ENCODE data around the gene ROGDI.

Gene ROGDI

GRCh38 chr16:4797805-4798252, 4.6 kb downstream of the ROGDI start:
- no peak overlapping the region for H2BK120ac ChIP-seq (ENCODE audit: low read depth, low read length)
- H3K79me1 ChIP-seq (ENCODE audit: low read length), result no peaks in the 10 kb centered on the region
- H3K27me3 ChIP-seq (ENCODE audit: insufficient read depth, low read length, poor library complexity), result no peaks in the 10 kb centered on the region
- H3K4ac ChIP-seq (ENCODE audit: low read depth, low read length), result no peak overlapping the region
- no peaks in the 10 kb centered on the region for H3K4me1 ChIP-seq (ENCODE audit: control insufficient read depth, low read depth, low read length)
- no peak overlapping the region for H3K9ac ChIP-seq (ENCODE audit: low read length)
- H3K23ac ChIP-seq (ENCODE audit: low read length), result no peak overlapping the region
- no peak overlapping the region for H3K18ac ChIP-seq (ENCODE audit: low read length)
- no CpG with 5 or more reads among the region's 22 CpGs for WGBS (ENCODE audit: extremely low coverage, insufficient coverage, low lambda C conversion rate)
- H3K56ac ChIP-seq (ENCODE audit: low read length), result no peak overlapping the region
- no peak for DNase-seq
- H3K27ac ChIP-seq (ENCODE audit: low read depth, low read length), result no peak overlapping the region
- H2BK5ac ChIP-seq (ENCODE audit: low read length), result no peak overlapping the region
- no peak overlapping the region for H2BK15ac ChIP-seq (replicated peaks; ENCODE audit: low read depth)
- H4K8ac ChIP-seq (ENCODE audit: low read depth, low read length), result no peak overlapping the region
- no peaks in the 10 kb centered on the region for H3K79me2 ChIP-seq (ENCODE audit: control insufficient read depth, insufficient read depth, low read length)
- H3K4me2 ChIP-seq (ENCODE audit: low read length), result no peak overlapping the region
- no peak overlapping the region for H4K5ac ChIP-seq (ENCODE audit: low read length)
- H3K36me3 ChIP-seq (ENCODE audit: control insufficient read depth, insufficient read depth, low read length), result no peaks in the 10 kb centered on the region
- H3K4me3 ChIP-seq (ENCODE audit: low read length), result no peak overlapping the region
- no peak overlapping the region for H2AK5ac ChIP-seq (ENCODE audit: low read length)

GRCh38 chr16:4796982-4797804, 5.2 kb downstream of the ROGDI start:
- no peak overlapping the region for H2BK15ac ChIP-seq (replicated peaks; ENCODE audit: low read depth)
- WGBS (ENCODE audit: extremely low coverage, insufficient coverage, low lambda C conversion rate), result no CpG with 5 or more reads among the region's 21 CpGs
- H3K27ac ChIP-seq (ENCODE audit: low read depth, low read length), result no peak overlapping the region
- DNase-seq, result no peak
- no peak overlapping the region for H4K5ac ChIP-seq (ENCODE audit: low read length)
- no peak overlapping the region for H3K18ac ChIP-seq (ENCODE audit: low read length)
- H3K23ac ChIP-seq (ENCODE audit: low read length), result no peak overlapping the region
- no peak overlapping the region for H2BK120ac ChIP-seq (ENCODE audit: low read depth, low read length)
- H3K79me2 ChIP-seq (ENCODE audit: control insufficient read depth, insufficient read depth, low read length), result no peaks in the 10 kb centered on the region
- no peak overlapping the region for H3K4me3 ChIP-seq (ENCODE audit: low read length)
- no peaks in the 10 kb centered on the region for H3K79me1 ChIP-seq (ENCODE audit: low read length)
- H3K27me3 ChIP-seq (ENCODE audit: insufficient read depth, low read length, poor library complexity), result no peaks in the 10 kb centered on the region
- H3K4ac ChIP-seq (ENCODE audit: low read depth, low read length), result no peak overlapping the region
- no peak overlapping the region for H3K56ac ChIP-seq (ENCODE audit: low read length)
- H2AK5ac ChIP-seq (ENCODE audit: low read length), result no peak overlapping the region
- no peaks in the 10 kb centered on the region for H3K36me3 ChIP-seq (ENCODE audit: control insufficient read depth, insufficient read depth, low read length)
- H4K8ac ChIP-seq (ENCODE audit: low read depth, low read length), result no peak overlapping the region
- no peak overlapping the region for H3K9ac ChIP-seq (ENCODE audit: low read length)
- H3K4me1 ChIP-seq (ENCODE audit: control insufficient read depth, low read depth, low read length), result no peaks in the 10 kb centered on the region
- no peak overlapping the region for H3K4me2 ChIP-seq (ENCODE audit: low read length)
- H2BK5ac ChIP-seq (ENCODE audit: low read length), result no peak overlapping the region

GRCh38 chr16:4795828-4796572, 6.4 kb downstream of the ROGDI start:
- H3K79me1 ChIP-seq (ENCODE audit: low read length), result no peaks in the 10 kb centered on the region
- no peaks in the 10 kb centered on the region for H3K27me3 ChIP-seq (ENCODE audit: insufficient read depth, low read length, poor library complexity)
- no peak overlapping the region for H4K8ac ChIP-seq (ENCODE audit: low read depth, low read length)
- DNase-seq, result no peak
- WGBS (ENCODE audit: extremely low coverage, insufficient coverage, low lambda C conversion rate), result no CpG with 5 or more reads among the region's 30 CpGs
- no peaks in the 10 kb centered on the region for H3K36me3 ChIP-seq (ENCODE audit: control insufficient read depth, insufficient read depth, low read length)
- no peak overlapping the region for H2BK120ac ChIP-seq (ENCODE audit: low read depth, low read length)
- H3K4me1 ChIP-seq (ENCODE audit: control insufficient read depth, low read depth, low read length), result no peaks in the 10 kb centered on the region
- no peak overlapping the region for H3K18ac ChIP-seq (ENCODE audit: low read length)
- no peak overlapping the region for H3K4me2 ChIP-seq (ENCODE audit: low read length)
- no peak overlapping the region for H3K27ac ChIP-seq (ENCODE audit: low read depth, low read length)
- H3K9ac ChIP-seq (ENCODE audit: low read length), result no peak overlapping the region
- no peak overlapping the region for H4K5ac ChIP-seq (ENCODE audit: low read length)
- H2AK5ac ChIP-seq (ENCODE audit: low read length), result no peak overlapping the region
- no peak overlapping the region for H3K23ac ChIP-seq (ENCODE audit: low read length)
- H3K4ac ChIP-seq (ENCODE audit: low read depth, low read length), result no peak overlapping the region
- no peaks in the 10 kb centered on the region for H3K79me2 ChIP-seq (ENCODE audit: control insufficient read depth, insufficient read depth, low read length)
- no peak overlapping the region for H3K56ac ChIP-seq (ENCODE audit: low read length)
- H2BK5ac ChIP-seq (ENCODE audit: low read length), result no peak overlapping the region
- no peak overlapping the region for H2BK15ac ChIP-seq (replicated peaks; ENCODE audit: low read depth)
- no peak overlapping the region for H3K4me3 ChIP-seq (ENCODE audit: low read length)

- no peaks in the 10 kb centered on the region for H3K36me3 ChIP-seq (ENCODE audit: control insufficient read depth, insufficient read depth, low read length)
- no peak within 1 kb of the TSS for H3K27ac ChIP-seq (ENCODE audit: low read depth, low read length)
- H3K4ac ChIP-seq (ENCODE audit: low read depth, low read length), result no peak within 1 kb of the TSS
- H3K79me2 ChIP-seq (ENCODE audit: control insufficient read depth, insufficient read depth, low read length), result no peaks in the 10 kb centered on the region
- H3K18ac ChIP-seq (ENCODE audit: low read length), result no peak within 1 kb of the TSS
- H3K4me1 ChIP-seq (ENCODE audit: control insufficient read depth, low read depth, low read length), result no peaks in the 10 kb centered on the region
- DNase-seq, result no peak
- no peak within 1 kb of the TSS for H3K4me2 ChIP-seq (ENCODE audit: low read length)
- H2AK5ac ChIP-seq (ENCODE audit: low read length), result no peak within 1 kb of the TSS
- no peaks in the 10 kb centered on the region for H3K27me3 ChIP-seq (ENCODE audit: insufficient read depth, low read length, poor library complexity)
- no peak within 1 kb of the TSS for H2BK120ac ChIP-seq (ENCODE audit: low read depth, low read length)
- H3K56ac ChIP-seq (ENCODE audit: low read length), result no peak within 1 kb of the TSS
- no peak within 1 kb of the TSS for H3K4me3 ChIP-seq (ENCODE audit: low read length)
- H3K23ac ChIP-seq (ENCODE audit: low read length), result no peak within 1 kb of the TSS
- no peak within 1 kb of the TSS for H4K5ac ChIP-seq (ENCODE audit: low read length)
- no peak within 1 kb of the TSS for H2BK5ac ChIP-seq (ENCODE audit: low read length)
- no CpG with 5 or more reads among the region's 14 CpGs for WGBS (ENCODE audit: extremely low coverage, insufficient coverage, low lambda C conversion rate)
- no peak within 1 kb of the TSS for H3K9ac ChIP-seq (ENCODE audit: low read length)
- no peak within 1 kb of the TSS for H4K8ac ChIP-seq (ENCODE audit: low read depth, low read length)
- no peak within 1 kb of the TSS for H2BK15ac ChIP-seq (replicated peaks; ENCODE audit: low read depth)
- H3K79me1 ChIP-seq (ENCODE audit: low read length), result no peaks in the 10 kb centered on the region
Measured at GRCh38 chr16:4795181-4795827, 7.1 kb downstream of the ROGDI start, which contains the start of gene SMIM22. Gene SMIM22, plus strand, starts transcription at chr16:4795369. Its CDS starts 366 bp downstream, at chr16:4795735.

DNA sequence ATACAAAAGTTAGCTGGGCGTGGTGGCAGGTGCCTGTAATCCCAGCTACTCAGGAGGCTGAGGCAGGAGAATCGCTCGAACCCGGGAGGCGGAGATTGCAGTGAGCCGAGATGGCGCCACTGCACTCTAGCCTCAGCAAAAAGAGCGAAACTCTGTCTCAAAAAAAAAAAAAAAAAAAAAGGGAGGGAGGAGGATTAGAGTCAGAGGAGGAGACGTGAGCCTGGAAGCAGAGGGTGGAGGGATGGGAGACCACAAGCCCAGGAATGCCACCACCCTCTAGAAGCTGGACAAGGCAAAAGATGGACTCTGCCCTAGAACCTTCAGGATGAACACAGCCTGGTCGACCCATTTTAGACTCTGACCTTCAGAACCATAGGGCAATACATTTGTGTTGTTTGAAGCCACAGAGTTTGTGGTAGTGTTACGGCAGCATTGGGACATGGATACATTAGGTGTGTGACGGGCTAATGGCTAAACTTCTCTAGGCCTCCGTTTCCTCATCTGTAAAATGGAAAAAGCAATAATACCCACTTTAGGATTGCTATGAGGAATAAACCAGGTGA, 9.4 kb downstream of the ROGDI start:
- no peak overlapping the region for H4K8ac ChIP-seq (ENCODE audit: low read depth, low read length)
- no peaks in the 10 kb centered on the region for H3K79me2 ChIP-seq (ENCODE audit: control insufficient read depth, insufficient read depth, low read length)
- H3K56ac ChIP-seq (ENCODE audit: low read length), result no peak overlapping the region
- no peak overlapping the region for H3K4ac ChIP-seq (ENCODE audit: low read depth, low read length)
- H3K27me3 ChIP-seq (ENCODE audit: insufficient read depth, low read length, poor library complexity), result no peaks in the 10 kb centered on the region
- no peak overlapping the region for H2BK5ac ChIP-seq (ENCODE audit: low read length)
- no peak overlapping the region for H2BK15ac ChIP-seq (replicated peaks; ENCODE audit: low read depth)
- no peaks in the 10 kb centered on the region for H3K4me1 ChIP-seq (ENCODE audit: control insufficient read depth, low read depth, low read length)
- H3K4me3 ChIP-seq (ENCODE audit: low read length), result no peak overlapping the region
- DNase-seq, result no peak
- WGBS (ENCODE audit: extremely low coverage, insufficient coverage, low lambda C conversion rate), result no CpG with 5 or more reads among the region's 13 CpGs
- H3K4me2 ChIP-seq (ENCODE audit: low read length), result no peak overlapping the region
- no peak overlapping the region for H2AK5ac ChIP-seq (ENCODE audit: low read length)
- H3K27ac ChIP-seq (ENCODE audit: low read depth, low read length), result no peak overlapping the region
- H3K9ac ChIP-seq (ENCODE audit: low read length), result no peak overlapping the region
- H4K5ac ChIP-seq (ENCODE audit: low read length), result no peak overlapping the region
- H3K18ac ChIP-seq (ENCODE audit: low read length), result no peak overlapping the region
- no peaks in the 10 kb centered on the region for H3K79me1 ChIP-seq (ENCODE audit: low read length)
- H3K23ac ChIP-seq (ENCODE audit: low read length), result no peak overlapping the region
- H3K36me3 ChIP-seq (ENCODE audit: control insufficient read depth, insufficient read depth, low read length), result no peaks in the 10 kb centered on the region
- H2BK120ac ChIP-seq (ENCODE audit: low read depth, low read length), result no peak overlapping the region

All from mesendoderm (in vitro differentiated cells).